ENCODE data around the gene TMEM11. TPM values are rescaled to one million over a fixed set of nuclear protein-coding genes. Genes with fewer than 3 reads are reported as not detected.

TMEM11 gene
- total and polyA plus RNA-seq, 7 donors = 52.9 to 159 (median 78.4) TPM

DNA sequence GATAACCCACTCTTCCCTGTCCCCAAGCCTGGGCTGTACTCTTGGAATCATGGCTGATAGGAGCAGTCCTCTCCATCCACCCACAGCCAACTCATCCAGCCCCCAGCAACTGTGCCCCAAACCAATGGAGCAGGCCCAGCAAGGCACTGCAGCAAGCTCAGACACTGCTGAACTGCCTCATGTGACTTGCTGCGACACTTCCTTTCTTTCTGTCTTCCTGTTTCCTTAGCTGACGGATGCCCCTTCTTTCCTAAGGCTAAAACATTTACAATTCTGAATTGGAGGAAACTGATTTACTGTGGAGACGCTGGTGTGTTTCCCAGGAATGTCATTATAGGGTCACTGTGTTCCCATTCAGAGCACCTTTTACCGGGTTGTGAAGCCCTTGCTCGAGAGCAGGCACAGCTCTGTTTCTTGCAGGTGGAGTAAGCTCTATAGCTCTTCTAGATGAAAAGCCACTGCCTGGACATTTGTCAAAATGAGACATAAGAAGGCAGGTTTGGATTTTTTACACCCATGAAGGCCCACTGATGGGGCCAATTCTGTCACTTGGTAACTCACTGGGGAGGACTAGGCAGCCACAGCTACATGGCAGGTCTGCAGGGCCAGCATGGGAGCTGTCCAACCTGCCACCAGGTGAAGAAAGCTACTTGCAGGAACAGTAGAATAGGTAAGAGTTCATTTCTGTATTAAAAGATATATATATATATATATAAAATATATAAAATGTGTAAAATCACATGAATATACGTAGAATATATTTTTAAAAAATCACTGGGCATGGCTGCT lies 27.4 kb downstream of the TMEM11 start:
- H3K36me3 ChIP-seq (ENCODE audit: insufficient read depth in 1 of 2, low read depth in 1 of 2) = peaks cover 4 to 45% of the 10 kb centered on the region in 2 donors
- 68 to 84% (median 79%) methylated on average over 6 of the region's 6 CpGs for WGBS, 3 donors
- H3K9me3 ChIP-seq = no peaks in the 10 kb centered on the region
- intact Hi-C loops (cut with DNase I) = no loop called here
- no peak for TF ChIP-seq CTCF (IDR thresholded peaks at IDR 0.05)
- ATAC-seq (no peak), DNase-seq (no peak)
- no peak overlapping the region for H3K27ac ChIP-seq
- no peak overlapping the region for H3K4me3 ChIP-seq
- H3K27me3 ChIP-seq (ENCODE audit: insufficient read depth in 3 of 3, low read length in 2 of 3) = no peaks in the 10 kb centered on the region
- peaks cover 45% of the 10 kb centered on the region for H3K4me1 ChIP-seq

- TF ChIP-seq CTCF (IDR thresholded peaks at IDR 0.05) = no peak
- ATAC-seq (no peak), DNase-seq (no peak)
- H3K27me3 ChIP-seq (ENCODE audit: insufficient read depth in 3 of 3, low read length in 2 of 3) = no peaks in the 10 kb centered on the region
- H3K4me3 ChIP-seq = no peak overlapping the region
- H3K9me3 ChIP-seq = no peaks in the 10 kb centered on the region
- H3K4me1 ChIP-seq = peaks cover 36% of the 10 kb centered on the region
- 43 to 93% (median 73%) methylated on average over 1 of the region's 1 CpG for WGBS, 3 donors
- H3K27ac ChIP-seq = no peak overlapping the region
- peaks cover 4 to 40% of the 10 kb centered on the region in 2 donors for H3K36me3 ChIP-seq (ENCODE audit: insufficient read depth in 1 of 2, low read depth in 1 of 2)
- intact Hi-C loops (cut with DNase I) = no loop called here
Measured at GRCh38 chr17:21185061-21185460, 28.9 kb downstream of the TMEM11 start.

- TF ChIP-seq CTCF (IDR thresholded peaks at IDR 0.05) = no peak
- 52 to 57% (median 55%) methylated on average over 3 of the region's 3 CpGs for WGBS, 3 donors
Measured at GRCh38 chr17:21184570-21184969, 29.4 kb downstream of the TMEM11 start.

DNA sequence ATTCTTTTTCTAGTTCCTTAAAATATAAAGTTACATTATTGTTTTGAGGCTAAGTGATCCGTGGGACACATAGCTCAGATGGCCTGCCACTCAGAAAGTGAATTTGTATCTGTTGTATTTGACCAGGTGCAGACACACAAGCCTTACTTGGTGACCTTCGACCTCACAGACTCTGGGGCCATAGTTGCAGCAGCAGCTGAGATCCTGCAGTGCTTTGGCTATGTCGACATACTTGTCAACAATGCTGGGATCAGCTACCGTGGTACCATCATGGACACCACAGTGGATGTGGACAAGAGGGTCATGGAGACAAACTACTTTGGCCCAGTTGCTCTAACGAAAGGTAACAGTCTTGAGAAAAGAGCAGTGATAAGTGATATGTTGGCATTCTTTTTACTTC lies 30.5 kb downstream of the TMEM11 start:
- Histone ChIP-seq H3K27me3 (ENCODE audit: insufficient read depth in 3 of 3, low read length in 2 of 3) (no peaks in the 10 kb centered on the region), H3K36me3 (ENCODE audit: insufficient read depth in 1 of 2, low read depth in 1 of 2) (peaks cover 4 to 39% of the 10 kb centered on the region in 2 donors), H3K4me3 (no peak overlapping the region), H3K9me3 (no peaks in the 10 kb centered on the region), H3K27ac (peak overlapping the region; percentile 38), H3K4me1 (peaks cover 36% of the 10 kb centered on the region)
- DNase-seq = peak in 1 of 2 donors; percentile 50
- TF ChIP-seq CTCF (IDR thresholded peaks at IDR 0.05) = no peak
- intact Hi-C loops (cut with DNase I) = no loop called here
- ATAC-seq = peak in 3 of 4 donors; percentile 45 to 79 (median 71)
- WGBS, 3 donors = 51 to 69% (median 56%) methylated on average over 5 of the region's 5 CpGs

More at GRCh38 chr17:21184570-21184969, 29.4 kb downstream of the TMEM11 start:
- DNase-seq (no peak), ATAC-seq (peak in 1 of 4 donors; percentile 30)
- Histone ChIP-seq H3K4me3 (no peak overlapping the region), H3K4me1 (peaks cover 36% of the 10 kb centered on the region), H3K36me3 (ENCODE audit: insufficient read depth in 1 of 2, low read depth in 1 of 2) (peaks cover 4 to 42% of the 10 kb centered on the region in 2 donors), H3K9me3 (no peaks in the 10 kb centered on the region), H3K27ac (no peak overlapping the region), H3K27me3 (ENCODE audit: insufficient read depth in 3 of 3, low read length in 2 of 3) (no peaks in the 10 kb centered on the region)
- intact Hi-C loops (cut with DNase I) = no loop called here
